HG02973 (cell line): Measurements from ENCODE around the gene SPPL2C.

Experiments used
- ATAC-seq: cut with Tn5 transposase; IDR thresholded peaks from one replicate; pipeline ENCODE4 v1.9.1; 2021; ENCODE audit warnings: moderate library complexity; ENCODE audit not compliant: unreplicated experiment

SPPL2C gene, protein sequence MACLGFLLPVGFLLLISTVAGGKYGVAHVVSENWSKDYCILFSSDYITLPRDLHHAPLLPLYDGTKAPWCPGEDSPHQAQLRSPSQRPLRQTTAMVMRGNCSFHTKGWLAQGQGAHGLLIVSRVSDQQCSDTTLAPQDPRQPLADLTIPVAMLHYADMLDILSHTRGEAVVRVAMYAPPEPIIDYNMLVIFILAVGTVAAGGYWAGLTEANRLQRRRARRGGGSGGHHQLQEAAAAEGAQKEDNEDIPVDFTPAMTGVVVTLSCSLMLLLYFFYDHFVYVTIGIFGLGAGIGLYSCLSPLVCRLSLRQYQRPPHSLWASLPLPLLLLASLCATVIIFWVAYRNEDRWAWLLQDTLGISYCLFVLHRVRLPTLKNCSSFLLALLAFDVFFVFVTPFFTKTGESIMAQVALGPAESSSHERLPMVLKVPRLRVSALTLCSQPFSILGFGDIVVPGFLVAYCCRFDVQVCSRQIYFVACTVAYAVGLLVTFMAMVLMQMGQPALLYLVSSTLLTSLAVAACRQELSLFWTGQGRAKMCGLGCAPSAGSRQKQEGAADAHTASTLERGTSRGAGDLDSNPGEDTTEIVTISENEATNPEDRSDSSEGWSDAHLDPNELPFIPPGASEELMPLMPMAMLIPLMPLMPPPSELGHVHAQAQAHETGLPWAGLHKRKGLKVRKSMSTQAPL

DNA sequence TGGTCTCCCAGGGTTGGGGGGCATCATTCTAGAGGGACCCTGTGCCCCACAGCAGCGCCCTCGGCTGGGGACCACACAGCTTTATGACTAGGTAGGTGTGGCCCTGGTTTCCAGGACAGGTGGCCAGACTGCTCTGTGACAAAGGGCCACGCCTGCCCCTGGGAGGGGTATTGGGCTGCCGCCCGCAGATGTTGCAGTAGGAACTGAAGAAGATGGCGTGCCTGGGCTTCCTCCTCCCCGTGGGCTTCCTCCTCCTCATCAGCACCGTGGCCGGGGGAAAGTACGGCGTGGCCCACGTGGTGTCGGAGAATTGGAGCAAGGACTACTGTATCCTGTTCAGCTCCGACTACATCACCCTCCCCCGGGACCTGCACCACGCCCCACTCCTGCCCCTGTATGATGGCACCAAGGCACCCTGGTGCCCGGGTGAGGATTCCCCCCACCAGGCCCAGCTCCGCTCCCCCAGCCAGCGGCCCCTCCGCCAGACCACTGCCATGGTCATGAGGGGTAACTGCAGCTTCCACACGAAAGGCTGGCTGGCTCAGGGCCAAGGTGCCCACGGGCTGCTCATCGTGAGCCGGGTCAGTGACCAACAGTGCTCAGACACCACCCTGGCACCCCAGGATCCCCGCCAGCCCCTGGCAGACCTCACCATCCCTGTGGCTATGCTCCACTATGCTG is at the start of gene SPPL2C:
SPPL2C (plus strand) TSS at position 187 of the 681 bp plus-strand sequence; CDS start at position 213, 26 bp downstream.
- ATAC-seq = no peak

DNA sequence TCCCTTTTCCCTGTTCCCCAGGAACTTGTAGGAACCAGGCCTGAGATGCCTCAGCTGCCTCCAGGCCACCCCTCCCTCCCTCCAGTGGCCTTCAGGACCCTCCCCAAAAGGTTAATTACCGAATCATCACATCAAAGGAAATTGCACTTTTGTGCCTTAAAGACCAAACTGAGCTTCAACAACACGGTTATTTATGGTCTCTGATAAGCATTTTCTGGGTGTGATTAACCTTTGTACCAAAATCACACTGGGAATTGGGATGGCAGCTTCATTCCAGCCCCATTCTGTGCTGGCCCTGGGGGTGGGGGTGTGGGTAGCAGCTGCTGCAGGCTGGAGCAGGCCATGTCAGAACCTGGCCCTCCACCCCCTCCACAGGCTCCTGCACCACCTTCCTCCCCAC is 43.9 kb upstream of the SPPL2C start:
- ATAC-seq = no peak

DNA sequence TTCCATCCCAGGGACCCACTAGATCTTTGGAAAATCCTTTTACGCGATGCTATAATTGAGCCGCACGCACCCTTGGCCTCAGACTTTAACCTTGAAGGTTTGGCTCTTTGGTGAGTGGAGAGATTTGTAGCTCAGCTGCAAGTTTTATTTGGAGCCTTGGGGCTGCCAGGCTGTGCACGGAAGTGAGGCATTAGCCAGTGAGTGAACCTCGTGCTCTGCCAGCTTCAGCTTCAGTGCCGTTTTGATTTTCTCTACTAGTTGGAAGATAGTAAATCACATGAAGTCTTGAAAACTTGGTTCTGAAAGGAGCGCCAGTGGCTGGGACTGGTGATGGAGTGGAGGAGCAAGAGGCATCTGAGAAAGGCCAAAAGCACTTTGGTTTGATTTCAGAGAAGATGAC is 43.3 kb upstream of the SPPL2C start:
- ATAC-seq = no peak

DNA sequence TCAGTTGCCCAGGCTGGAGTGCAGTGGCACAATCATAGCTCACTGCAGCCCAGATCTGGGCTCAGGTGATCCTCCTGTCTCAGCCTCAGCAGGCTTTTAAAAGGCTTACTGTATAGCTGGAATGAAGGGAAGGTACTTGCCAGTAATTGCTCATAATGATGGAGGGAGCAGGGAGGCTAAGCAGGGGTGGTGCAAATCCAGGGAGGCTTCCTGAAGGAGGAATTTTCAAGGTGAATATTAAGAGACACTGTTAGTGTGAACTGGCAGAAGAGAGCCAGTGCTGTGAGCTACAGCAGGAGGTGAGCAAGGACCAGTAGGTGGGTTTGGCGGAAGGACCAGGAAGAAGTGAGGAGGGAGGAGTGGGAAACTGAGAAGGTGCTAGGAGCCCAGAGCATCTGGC is 35.8 kb upstream of the SPPL2C start:
- no peak for ATAC-seq

DNA sequence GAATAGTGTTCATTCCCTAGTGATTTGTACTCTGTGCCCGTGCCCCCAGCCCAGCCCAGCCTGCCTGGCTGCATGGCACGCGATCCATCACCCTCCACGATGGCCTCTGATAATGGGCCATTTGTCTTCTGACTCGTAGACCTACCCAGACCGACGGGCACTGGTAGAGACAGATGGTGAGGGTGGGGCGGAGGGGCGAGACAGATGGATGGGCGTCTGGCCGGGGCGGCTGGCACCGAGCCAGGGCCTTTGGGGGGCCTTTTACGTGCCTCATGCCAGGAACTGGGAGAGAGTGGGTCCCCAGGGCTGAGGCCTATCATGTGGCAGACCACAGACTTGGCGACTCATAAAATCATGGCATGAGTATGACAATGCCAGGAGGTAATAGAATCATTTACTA is 35.2 kb upstream of the SPPL2C start:
- no peak for ATAC-seq

DNA sequence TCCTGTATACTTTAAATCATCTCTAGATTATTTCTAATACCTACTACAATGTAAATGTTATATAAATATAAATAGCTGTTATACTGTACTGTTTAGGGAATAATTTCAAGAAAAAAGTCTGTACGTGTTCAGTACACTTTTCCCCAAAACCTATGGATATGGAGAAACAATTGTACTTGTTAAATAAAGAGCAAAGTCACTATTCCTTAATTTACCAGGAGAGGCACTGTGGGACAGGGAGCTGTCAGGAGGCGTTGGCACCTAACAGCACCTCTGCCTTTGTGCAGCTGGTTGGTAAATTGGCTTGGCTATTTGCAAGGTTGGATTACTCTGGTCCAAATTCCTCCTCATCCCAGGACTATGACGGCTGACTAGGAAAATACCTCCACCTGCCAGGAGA is 32.6 kb upstream of the SPPL2C start:
- ATAC-seq = no peak

DNA sequence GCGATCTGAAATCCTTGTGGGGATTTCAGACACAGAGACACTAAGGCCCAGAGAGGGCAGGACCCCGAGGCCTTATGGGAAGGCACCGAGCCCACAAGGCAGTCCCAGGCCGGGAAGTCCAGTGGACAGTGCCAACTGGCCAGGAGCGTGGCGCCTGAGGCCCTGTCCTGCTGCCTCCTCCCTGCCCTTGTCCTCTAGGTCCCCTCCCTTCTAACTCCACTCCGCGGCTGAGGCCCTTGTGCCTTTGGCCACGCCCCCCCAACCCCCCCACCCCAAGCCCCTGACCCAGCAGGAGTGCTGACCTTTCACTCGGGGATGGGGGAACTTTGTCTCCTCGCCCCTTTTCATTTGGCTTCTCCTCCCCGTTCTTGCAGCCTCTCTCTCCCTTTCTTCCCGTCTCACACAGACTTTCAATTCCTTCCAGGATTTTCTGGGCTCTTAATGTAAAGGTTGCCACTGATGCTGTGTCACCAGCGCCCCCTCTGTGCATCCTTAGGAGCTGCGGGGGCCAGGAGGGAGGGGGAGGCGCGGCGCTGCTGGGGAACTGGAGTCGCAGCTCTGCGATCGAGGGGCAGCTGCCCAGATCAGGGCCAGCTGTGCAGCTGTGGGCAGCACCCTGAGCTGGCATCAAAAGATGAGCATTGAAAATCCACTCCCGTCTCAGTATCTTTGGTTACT is 31.5 kb upstream of the SPPL2C start:
- ATAC-seq = no peak

DNA sequence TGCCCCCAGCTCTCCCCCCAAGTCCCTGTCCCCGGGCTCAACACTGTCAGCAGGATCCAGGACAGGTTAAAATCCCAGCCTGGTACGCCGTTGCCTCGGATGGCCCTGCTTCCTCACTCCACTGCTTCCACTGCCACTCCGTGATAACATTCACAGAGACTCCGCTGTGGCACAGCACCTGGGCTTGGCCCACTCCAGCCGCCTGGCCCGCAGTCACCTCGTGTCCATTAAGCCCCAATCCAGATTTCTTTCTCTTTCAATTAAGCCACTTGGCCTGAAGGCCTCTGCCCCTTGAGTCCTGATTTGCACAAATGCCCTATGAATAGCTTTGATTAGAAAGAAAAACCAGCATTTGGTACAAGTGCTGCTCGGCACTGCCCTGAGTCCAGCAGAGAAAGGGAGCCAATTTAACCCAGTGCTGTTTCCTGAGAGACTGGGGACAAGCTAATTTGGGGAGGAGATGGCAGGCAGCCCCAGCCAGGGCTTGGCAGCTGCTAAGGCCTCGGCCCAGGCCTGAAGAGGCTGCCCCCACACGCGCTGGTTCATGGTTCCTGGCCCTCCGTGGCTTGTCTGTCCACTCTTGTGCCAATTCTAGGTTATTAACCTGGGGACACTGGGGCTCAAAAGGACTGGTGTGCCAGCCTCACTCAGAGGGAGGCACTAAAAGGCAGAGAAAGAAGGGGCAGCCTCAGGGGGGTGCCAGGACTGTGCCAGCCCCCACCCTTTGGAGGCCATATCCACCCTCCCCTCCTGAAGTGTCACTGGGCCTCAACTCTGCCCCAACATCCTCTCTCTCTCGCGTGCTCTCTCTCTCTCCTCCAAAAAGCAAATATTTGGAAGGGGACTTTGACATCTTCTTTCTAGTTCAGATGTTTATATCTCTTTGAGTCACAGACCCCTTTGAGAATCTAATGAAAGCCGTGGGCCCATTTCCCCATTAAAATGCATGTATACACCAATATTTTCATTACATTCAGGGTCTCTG is 29.8 kb upstream of the SPPL2C start:
- no peak for ATAC-seq

DNA sequence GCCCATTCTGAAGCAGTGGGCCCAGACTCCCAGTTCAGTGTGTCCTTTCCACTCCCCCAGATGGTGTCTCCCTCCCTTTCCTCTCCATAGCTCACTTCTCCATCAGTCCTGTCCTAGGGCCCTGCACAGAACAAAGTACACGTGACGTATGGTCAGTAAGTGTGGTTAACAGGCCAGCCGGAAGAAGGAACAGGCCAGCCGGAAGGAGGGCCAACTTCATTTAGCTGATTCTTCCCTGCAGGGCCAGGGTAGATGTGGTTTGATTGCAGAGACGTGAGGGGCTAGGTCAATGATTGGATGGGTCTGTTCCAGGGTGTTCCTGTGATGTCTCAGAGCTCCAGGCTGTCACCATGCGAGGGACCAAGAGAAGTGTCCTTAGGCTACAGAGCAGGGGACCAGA is 28.9 kb upstream of the SPPL2C start:
- ATAC-seq = no peak

DNA sequence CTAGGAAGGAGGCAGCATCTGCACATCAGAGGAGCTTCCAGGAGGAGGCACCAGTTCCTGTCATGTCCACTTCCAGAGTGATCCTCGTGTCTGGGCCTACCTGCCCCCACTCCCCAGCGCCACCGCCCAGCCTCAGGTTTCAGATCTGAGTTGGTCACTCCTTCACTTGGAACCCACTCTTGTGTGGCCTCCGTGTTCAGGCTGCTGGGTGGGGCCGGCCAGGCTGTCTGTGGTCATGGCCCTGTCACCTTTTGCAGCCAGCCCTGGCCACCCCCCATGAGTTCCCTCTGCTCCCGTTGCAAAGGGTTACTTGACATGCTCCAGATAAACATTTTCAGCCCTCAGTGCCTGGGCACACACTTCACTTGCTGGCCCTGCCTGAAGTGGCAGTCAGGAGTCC is 26.6 kb upstream of the SPPL2C start:
- ATAC-seq = no peak

DNA sequence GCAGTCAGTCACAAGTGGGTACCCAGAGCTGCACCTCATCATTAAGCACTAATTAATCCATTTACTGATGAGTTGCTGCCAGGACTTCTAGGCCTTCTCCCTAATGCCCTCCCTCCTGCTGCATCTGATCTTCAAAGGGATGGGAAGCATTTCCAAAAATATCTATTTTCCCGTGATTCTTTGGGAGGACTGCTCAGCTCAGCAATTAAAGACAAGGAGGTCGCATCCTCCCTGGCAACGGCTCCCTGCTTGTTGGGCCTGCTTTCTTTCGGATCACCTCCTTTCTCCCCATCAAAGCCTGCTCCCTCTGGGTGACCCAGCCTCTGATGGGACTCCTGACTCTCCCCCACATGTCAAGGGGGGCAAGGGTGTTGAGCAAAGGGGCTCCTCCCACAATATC is 26.0 kb upstream of the SPPL2C start:
- ATAC-seq = no peak

DNA sequence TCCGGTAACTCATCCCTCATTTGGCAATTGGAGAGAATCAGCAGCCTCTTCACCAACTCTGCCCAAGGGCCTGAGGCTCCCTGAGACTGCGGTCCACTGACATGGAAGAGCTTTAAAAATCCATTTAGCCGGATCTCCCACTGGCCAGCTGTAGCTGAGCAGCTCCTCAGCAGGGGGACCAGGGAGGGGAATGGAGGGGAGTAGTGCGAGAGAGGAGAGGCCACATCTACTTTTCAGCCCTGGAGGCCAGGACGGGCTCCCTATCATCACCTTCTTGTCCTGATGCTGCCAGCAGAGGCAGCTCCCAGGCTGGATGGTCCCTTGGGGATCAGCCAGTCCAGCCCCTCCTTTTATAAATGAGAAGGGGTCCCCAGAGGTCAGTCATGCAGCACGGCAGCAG is 25.0 kb upstream of the SPPL2C start:
- no peak for ATAC-seq

DNA sequence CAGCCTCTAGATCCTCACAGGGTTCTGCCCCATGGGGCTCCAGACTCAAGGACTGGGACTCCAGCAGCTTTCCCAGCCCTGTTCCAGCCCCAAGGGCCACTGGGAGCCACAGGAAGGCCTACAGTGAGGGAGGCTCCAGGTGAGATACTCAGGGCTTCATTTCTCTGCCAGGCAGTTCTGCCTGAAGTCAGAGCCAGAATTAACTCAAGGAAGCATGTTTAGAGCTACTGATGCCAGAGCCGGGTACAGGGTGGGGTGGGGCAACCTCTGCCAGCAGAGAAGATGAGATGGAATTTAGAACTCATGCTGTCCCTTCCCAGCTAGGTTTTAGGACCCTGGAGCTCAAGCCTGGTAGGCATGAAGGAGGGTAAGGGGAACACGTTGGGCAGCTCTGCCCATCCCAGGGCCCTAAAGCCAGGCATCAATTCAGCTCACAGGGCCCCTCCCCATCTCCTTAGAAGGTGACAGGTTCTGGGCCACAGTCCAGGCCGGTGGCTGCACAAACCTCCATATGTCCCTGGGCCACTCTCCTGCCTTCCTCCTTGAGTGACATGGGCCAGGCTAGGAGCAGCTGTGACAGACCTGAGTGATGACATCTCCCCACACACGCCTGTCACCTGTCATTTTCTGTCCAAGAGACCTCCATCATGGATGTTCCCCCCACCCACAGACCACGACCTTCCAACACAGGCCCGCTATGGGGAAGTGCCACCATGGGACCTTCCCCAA is 24.5 kb upstream of the SPPL2C start:
- ATAC-seq = no peak

DNA sequence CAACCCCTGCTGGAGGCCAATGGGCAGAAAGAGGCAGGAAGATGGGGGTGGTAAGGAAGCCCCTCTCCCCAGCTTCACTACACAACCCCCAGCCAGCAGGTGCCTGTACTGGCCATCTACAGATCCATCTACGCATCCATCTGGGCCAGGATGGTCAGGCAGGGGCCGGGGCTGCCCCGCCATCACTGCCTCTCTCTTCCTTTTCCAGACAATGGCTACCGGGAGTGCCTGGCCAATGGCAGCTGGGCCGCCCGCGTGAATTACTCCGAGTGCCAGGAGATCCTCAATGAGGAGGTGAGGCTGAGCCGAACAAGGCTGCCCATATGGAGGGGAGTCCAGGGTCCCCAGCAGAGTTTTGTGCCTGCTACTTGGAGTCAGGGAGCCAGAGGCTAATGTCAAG is 23.5 kb upstream of the SPPL2C start:
- ATAC-seq = no peak

DNA sequence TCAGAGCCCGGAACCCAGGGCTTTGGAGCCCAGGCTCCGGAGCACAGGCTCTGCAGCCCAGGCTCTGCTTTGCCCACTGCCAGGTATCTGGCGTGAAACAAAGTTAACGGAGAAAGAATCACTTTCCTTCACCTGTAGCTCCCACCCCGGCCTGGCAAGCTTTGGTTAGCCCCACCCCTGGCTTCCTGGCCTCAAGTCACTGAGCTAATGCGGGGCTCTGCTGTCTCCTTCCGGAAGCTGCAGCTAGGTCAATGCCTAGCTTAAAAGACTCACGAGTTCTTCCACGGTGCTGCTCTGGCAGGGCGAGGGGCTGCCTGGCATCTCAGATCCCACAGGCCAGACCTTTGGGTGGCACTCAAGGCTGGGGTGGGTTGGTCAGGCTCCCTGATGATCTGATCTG is 21.1 kb upstream of the SPPL2C start:
- ATAC-seq = no peak

DNA sequence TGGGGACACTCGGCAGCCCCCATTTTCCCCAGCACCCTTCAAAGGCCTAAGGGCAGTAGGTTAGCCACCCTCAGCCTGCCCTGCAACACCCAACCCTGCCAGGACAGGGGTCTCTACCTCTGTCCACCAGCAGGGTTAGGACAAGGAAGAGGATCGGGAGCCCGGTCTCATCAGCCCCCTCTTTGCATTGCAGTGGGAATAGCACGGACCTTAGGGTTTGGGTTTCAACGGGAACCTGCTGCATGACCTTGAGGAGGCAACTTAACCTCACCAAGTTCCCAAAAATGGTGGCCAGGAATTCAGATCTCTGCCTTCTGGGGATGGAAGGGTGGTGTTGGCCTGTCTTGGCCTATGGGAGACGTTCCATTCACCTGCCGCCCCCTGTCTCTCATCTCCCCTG is 20.2 kb upstream of the SPPL2C start:
- ATAC-seq = no peak

DNA sequence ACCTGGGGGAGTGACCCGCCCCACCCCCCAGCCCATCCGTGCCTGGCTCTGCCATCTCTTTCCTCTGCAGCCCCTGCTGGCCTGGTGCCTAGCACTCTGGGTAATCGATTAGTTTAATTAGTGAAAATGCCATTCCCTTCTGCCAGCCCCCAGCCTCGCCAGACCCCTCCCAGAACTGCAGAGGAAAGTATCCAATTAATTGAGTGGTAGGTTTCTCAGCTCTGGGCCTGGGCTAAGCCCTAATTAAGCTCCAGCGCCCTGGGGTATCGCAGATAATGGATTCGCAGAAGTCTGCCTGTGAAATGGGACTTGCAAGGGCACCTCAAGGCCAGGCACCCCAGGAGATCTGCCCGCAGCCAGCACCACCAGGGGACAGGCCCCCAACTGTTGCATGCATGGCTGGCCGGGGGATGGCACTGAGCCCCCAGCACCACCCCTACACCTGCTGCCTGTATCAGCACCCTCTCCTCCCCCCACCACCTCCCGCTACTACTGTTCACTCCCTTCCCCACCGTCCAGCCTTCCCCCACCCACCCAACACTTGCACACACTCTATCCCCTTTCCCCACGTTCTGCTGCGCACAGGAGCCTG is 19.7 kb upstream of the SPPL2C start:
- ATAC-seq = no peak

DNA sequence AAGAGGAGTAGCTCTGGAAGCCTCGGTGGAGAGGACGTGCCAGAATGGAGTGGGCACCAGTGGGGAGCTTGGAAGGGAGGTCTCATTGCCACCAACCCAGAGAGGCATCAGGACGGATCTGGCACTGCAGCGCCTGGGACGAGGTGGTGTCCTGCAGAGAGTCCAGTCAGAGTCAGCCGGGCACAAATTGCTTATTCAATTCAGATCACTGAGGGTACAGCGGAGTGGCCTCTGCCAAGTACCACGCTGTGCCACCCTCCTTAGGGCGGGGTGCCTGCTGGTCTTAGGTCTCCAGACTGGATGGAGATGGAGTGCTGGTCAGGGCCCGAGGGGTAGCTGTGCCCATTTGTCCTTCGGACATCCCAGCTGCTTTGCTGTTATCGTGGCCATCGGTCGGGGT is 18.9 kb upstream of the SPPL2C start:
- no peak for ATAC-seq

DNA sequence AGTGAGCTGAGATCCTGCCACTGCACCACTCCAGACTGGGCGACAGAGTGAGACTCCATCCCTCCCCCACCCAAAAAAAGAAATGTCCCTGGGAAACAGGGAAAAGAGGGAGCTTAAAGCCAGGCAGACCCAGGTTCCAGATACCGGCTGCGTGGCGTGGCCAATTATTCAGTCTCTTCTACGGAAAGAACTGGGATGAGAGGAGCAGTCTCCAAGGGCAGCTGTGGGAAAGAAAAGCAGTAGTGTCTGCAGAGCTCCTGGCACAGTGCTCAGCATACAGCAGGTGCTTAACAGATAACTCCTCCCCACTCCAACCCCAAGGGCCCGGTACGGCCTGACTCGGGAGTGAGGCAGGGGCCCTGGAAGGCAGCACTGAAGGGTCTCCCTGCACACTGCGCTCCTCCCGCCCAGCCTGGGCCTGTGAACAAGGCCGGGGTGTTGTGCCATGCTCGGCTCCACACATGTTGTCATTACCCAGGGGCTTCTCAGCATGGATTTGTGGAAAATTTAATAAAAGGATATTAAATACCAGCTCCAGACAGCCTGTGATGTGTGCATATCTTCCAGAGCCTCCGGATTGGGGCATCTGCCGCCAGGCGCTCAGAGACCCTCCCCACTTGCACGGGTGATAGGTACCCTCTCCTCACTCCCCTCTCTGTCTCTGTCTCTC is 17.6 kb upstream of the SPPL2C start:
- ATAC-seq = no peak
